Peyer's patch (tissue), 4 donors: ENCODE results near the gene RPL3.

Experiments used
- POLR2A ChIP-seq, 2 donors: fragments of 450-650 bp; IDR thresholded peaks; one replicate each; pipeline ENCODE4 v1.5.1; 2017; ENCODE audit warnings: antibody characterized with exemption in 2 of 2, mild to moderate bottlenecking in 2 of 2, moderate library complexity in 2 of 2
- TF ChIP-seq, protein P1 (sequence below), 6 experiments: fragments of 450-650 bp in 4 of 6; fragments of 200-600 bp in 2 of 6; sonication (generic) in 1 of 6; IDR thresholded peaks; one replicate each; pipeline ENCODE4 v1.5.1; 2017 to 2019; ENCODE audit warnings: antibody characterized with exemption in 6 of 6, mild to moderate bottlenecking in 3 of 6, moderate library complexity in 1 of 6

DNA sequence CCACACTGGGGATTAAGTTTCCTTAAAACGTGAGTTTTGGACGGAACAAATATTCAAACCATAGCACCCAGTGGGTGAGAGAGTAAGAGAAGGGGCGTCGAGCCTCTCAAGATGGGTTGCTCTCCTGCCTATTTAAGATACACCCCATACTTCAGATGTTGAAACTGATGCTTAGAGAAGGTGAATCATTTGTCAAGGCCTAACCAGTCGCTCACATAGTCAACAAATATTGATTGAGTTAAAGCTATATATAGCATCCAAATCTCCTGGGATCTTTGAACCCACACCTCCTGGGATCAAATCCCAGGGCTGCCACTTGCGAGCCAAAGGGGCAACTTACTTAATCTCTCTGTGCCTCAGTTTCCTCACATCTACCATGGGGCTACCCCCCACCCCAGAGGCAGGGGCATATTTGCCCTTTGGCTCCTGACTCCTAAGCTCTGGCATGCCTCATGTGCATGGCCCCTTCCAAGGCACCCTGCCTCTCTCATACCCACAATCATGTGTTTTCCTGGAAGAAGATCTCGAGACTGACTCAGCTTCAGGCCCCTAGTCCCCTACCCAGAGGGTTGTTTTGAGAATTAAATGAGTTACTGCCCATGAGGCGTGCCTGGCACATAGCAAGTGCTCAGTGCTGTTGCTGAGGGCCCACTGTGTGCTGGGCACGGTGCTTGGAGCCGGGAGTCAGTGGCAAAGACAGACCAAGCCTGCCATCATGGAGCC is 55.6 kb downstream of the RPL3 start:
- TF ChIP-seq, protein P1, sequence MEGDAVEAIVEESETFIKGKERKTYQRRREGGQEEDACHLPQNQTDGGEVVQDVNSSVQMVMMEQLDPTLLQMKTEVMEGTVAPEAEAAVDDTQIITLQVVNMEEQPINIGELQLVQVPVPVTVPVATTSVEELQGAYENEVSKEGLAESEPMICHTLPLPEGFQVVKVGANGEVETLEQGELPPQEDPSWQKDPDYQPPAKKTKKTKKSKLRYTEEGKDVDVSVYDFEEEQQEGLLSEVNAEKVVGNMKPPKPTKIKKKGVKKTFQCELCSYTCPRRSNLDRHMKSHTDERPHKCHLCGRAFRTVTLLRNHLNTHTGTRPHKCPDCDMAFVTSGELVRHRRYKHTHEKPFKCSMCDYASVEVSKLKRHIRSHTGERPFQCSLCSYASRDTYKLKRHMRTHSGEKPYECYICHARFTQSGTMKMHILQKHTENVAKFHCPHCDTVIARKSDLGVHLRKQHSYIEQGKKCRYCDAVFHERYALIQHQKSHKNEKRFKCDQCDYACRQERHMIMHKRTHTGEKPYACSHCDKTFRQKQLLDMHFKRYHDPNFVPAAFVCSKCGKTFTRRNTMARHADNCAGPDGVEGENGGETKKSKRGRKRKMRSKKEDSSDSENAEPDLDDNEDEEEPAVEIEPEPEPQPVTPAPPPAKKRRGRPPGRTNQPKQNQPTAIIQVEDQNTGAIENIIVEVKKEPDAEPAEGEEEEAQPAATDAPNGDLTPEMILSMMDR (IDR thresholded peaks at IDR 0.05), result no peak
- no peak for TF ChIP-seq POLR2A (IDR thresholded peaks at IDR 0.05)
